Measurements from ENCODE around the gene EXOC1. TPM values are rescaled to one million over a fixed set of nuclear protein-coding genes. Genes with fewer than 3 reads are reported as not detected.
A peak's percentile ranks its signal among the peaks of the same experiment; 100 is the strongest.

EXOC1 gene
- total RNA-seq, 6 experiments from 2014 or later = 6.7 to 9.8 (median 9.2) TPM

DNA sequence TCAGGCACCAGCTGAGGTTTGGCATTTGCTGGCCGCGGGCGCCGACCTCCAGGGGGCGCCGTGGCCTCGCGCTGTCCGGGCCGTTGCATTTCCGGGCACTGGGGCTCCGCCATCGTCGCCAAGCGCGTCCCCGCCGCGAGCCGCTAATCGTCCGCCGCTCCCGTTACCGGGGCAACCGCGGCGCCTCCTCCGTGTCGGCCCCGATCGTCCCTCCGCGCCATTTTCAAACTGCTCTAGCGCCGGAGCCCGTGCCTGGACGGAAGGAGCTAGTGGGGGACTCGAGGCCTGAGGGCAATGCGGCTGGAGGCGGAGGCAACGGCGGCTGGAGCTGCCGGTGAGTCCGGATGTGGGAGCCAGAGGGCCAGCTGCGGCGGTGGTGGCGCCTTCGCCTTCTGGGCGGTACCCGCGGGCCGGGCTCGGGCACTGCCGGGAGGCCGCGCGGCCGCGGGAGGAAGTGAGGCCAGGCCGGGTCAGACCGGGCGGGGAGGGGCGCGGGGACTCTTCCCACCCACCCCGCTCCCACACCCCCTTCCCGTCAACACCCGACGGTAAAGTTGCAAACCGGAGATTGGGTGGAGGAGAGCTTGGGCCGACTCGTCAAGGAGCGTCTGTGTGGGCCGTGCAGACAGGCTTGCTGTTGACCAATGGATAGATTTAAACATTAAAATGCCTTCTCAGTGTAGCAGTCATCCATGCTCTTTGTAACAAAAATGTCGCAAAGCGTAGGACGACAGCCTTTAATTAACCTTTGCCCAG lies 95.5 kb downstream of the EXOC1 start, which contains the start of gene CEP135:
TSS of gene CEP135 (plus strand) at position 220 of the 756 bp plus-strand sequence. CDS start 3,186 bp downstream, outside the sequence.
- Histone ChIP-seq H3K4me1 (no peaks in the 10 kb centered on the region), H3K27me3 (no peaks in the 10 kb centered on the region), H3K9me3 (no peaks in the 10 kb centered on the region), H3K36me3 (no peaks in the 10 kb centered on the region), H3K27ac (peak within 1 kb of the TSS; percentile 70 to 82 (median 78)), H3K4me3 (peak within 1 kb of the TSS; percentile 67 to 97 (median 96))
- ATAC-seq = peak; percentile 94 to 97 (median 96)
- peak; percentile 97 to 98 (median 97) for DNase-seq
- TF ChIP-seq, protein P1, sequence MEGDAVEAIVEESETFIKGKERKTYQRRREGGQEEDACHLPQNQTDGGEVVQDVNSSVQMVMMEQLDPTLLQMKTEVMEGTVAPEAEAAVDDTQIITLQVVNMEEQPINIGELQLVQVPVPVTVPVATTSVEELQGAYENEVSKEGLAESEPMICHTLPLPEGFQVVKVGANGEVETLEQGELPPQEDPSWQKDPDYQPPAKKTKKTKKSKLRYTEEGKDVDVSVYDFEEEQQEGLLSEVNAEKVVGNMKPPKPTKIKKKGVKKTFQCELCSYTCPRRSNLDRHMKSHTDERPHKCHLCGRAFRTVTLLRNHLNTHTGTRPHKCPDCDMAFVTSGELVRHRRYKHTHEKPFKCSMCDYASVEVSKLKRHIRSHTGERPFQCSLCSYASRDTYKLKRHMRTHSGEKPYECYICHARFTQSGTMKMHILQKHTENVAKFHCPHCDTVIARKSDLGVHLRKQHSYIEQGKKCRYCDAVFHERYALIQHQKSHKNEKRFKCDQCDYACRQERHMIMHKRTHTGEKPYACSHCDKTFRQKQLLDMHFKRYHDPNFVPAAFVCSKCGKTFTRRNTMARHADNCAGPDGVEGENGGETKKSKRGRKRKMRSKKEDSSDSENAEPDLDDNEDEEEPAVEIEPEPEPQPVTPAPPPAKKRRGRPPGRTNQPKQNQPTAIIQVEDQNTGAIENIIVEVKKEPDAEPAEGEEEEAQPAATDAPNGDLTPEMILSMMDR (IDR thresholded peaks at IDR 0.05) = peak; percentile 95 to 99 (median 97)
- TF ChIP-seq POLR2A (IDR thresholded peaks at IDR 0.05) = peak; percentile 53
- intact Hi-C loops (cut with DNase I) = loop anchor here (10.0 kb wide), 2 partner anchors 356 to 366 kb away; no protein-coding TSS in a partner anchor
- WGBS (ENCODE audit: insufficient coverage, low coverage, low lambda C conversion rate, missing lambda C conversion rate) = 0% methylated on average over 6 of the region's 77 CpGs

DNA sequence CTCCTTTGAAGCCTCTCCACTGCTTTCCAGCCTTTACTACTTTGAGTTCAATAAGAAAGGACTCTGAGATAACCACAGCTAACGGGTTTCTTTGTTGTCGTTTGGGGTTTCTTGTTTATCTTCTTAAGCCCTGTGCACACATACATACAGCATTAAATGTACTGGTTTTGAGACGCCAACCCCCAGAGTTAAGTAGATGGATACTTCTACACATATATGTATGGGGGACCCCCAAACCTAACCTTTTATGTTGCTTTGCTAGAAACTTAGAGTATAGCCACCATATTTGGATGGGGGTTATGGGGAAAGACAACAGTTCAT lies 96.0 kb downstream of the EXOC1 start:
- TF ChIP-seq, protein P1 (IDR thresholded peaks at IDR 0.05) = no peak
- no peak for TF ChIP-seq POLR2A (IDR thresholded peaks at IDR 0.05)
- Histone ChIP-seq H3K27me3 (no peaks in the 10 kb centered on the region), H3K4me1 (no peaks in the 10 kb centered on the region), H3K27ac (peak overlapping the region; percentile 70 to 82 (median 78)), H3K4me3 (peak overlapping the region; percentile 67 to 97 (median 96)), H3K36me3 (no peaks in the 10 kb centered on the region), H3K9me3 (no peaks in the 10 kb centered on the region)
- 6% methylated on average over 3 of the region's 3 CpGs for WGBS (ENCODE audit: insufficient coverage, low coverage, low lambda C conversion rate, missing lambda C conversion rate)
- intact Hi-C loops (cut with DNase I) = loop anchor here (10.0 kb wide), 2 partner anchors 355 to 365 kb away; no protein-coding TSS in a partner anchor
- ATAC-seq (no peak), DNase-seq (no peak)

DNA sequence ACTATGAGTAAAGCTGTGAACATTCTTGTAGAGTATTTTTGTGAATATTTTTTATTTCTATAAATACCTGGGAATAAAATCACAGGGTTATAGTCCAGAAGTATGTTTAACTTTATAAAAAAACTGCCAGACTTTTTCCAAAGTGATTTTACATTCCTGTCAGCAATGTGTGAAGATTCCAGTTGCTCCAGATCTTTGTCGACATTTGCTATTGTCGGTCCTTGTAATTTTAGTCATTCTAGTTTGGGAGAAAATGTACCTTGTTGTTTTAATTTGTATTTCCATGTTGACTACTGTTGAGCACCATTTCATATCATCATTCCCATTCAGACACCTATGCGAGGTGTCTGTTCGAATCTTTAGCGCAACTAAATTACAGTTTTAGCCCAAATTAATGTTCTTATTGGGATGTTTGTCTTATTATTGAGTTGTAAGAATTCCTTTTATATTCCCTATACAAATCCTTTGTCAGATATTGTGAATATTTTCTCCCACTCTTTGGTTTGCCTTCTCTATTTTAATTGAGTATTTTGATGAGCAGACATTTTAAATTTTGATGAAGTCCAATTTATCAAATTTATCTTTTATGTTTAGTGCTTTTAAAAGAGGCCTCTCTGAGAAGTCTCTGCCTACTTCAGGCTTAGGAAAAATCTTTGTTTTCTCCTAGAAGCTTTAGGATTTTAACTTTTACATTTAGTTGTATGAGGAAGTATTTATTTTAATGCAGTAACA lies 97.9 kb downstream of the EXOC1 start:
- DNase-seq (no peak), ATAC-seq (no peak)
- H3K27ac ChIP-seq = no peak overlapping the region
- 100% methylated on average over 3 of the region's 5 CpGs for WGBS (ENCODE audit: insufficient coverage, low coverage, low lambda C conversion rate, missing lambda C conversion rate)
- H3K9me3 ChIP-seq = no peaks in the 10 kb centered on the region
- no peaks in the 10 kb centered on the region for H3K27me3 ChIP-seq
- TF ChIP-seq, protein P1 (IDR thresholded peaks at IDR 0.05) = no peak
- no peak for TF ChIP-seq POLR2A (IDR thresholded peaks at IDR 0.05)
- intact Hi-C loops (cut with DNase I) = no loop called here
- H3K4me1 ChIP-seq = no peaks in the 10 kb centered on the region
- H3K4me3 ChIP-seq = no peak overlapping the region
- H3K36me3 ChIP-seq = no peaks in the 10 kb centered on the region

Small RNA genes within 50 kb of the gene (small RNA-seq; reads per million reads assigned to genes)
- gene RNU6-652P = 0 reads per million in 2 experiments

Other genes starting within 250 kb of the EXOC1 start
- gene NMU, start 217.3 kb upstream of the EXOC1 start, total RNA-seq = not detected
- gene EXOC1L, start 33.9 kb upstream of the EXOC1 start, total RNA-seq = not detected
- gene CEP135, start 95.3 kb downstream of the EXOC1 start, total RNA-seq = 1 to 10 TPM in 5 of 6 experiments, under 1 TPM in 1; 0.59 to 2.4 (median 1.7) TPM